AG10803 (cell line): ENCODE data around the gene PPP1R14C.

ENCODE experiments used
- DNase-seq: peaks from one replicate; pipeline ENCODE4 v3.0.0; 2010; ENCODE audit warnings: low read depth
- H3K4me3 ChIP-seq: 2 replicates; pipeline ENCODE4 v1.5.1; 2011; ENCODE audit warnings: mild to moderate bottlenecking, low read length, control low read depth
- CTCF ChIP-seq: conservative IDR thresholded peaks from 2 replicates; pipeline ENCODE4 v1.5.1; 2011; ENCODE audit warnings: mild to moderate bottlenecking, low read length, control low read depth, inconsistent platforms

Gene PPP1R14C

GRCh38 chr6:150201285-150201684, 58.4 kb downstream of the PPP1R14C start:
- TF ChIP-seq CTCF, result no peak
- no peak overlapping the region for H3K4me3 ChIP-seq
- no peak for DNase-seq

GRCh38 chr6:150201772-150202329, 59.0 kb downstream of the PPP1R14C start:
- no peak for TF ChIP-seq CTCF
- DNase-seq, result no peak
- no peak overlapping the region for H3K4me3 ChIP-seq

- no peak for TF ChIP-seq CTCF
- no peak for DNase-seq
Measured at GRCh38 chr6:150202404-150202803, 59.6 kb downstream of the PPP1R14C start.

GRCh38 chr6:150202934-150203333, 60.1 kb downstream of the PPP1R14C start:
- peak; percentile 18 for DNase-seq
- no peak overlapping the region for H3K4me3 ChIP-seq
- no peak for TF ChIP-seq CTCF

More at GRCh38 chr6:150202404-150202803, 59.6 kb downstream of the PPP1R14C start:
- no peak overlapping the region for H3K4me3 ChIP-seq

- DNase-seq, result no peak
- H3K4me3 ChIP-seq, result no peak overlapping the region
- no peak for TF ChIP-seq CTCF
Measured at GRCh38 chr6:150203378-150203777, 60.5 kb downstream of the PPP1R14C start.

GRCh38 chr6:150203871-150204545, 61.2 kb downstream of the PPP1R14C start:
- no peak for DNase-seq
- TF ChIP-seq CTCF, result no peak
- H3K4me3 ChIP-seq, result no peak overlapping the region
